Keratinocyte (primary cell): Measurements from ENCODE around the gene LRP3.

Experiments
- EZH2 ChIP-seq: IDR thresholded peaks from one replicate; pipeline ENCODE4 v1.6.1; 2012; ENCODE audit warnings: inconsistent platforms, mild to moderate bottlenecking, low read length, moderate library complexity
- TF ChIP-seq, protein P1 (sequence below), 3 experiments: IDR thresholded peaks in 1 of 3; conservative IDR thresholded peaks in 1 of 3; optimal IDR thresholded peaks in 1 of 3; 2 replicates in 2 of 3; 3 replicates in 1 of 3; pipeline versions ENCODE3 to v1.5.1; 2011; ENCODE audit warnings: low read length in 3 of 3, mild to moderate bottlenecking in 3 of 3, moderate library complexity in 2 of 3, control low read depth in 1 of 3, inconsistent platforms in 1 of 3; ENCODE audit not compliant: insufficient read depth in 2 of 3; ENCODE audit errors: extremely low read depth in 1 of 3

DNA sequence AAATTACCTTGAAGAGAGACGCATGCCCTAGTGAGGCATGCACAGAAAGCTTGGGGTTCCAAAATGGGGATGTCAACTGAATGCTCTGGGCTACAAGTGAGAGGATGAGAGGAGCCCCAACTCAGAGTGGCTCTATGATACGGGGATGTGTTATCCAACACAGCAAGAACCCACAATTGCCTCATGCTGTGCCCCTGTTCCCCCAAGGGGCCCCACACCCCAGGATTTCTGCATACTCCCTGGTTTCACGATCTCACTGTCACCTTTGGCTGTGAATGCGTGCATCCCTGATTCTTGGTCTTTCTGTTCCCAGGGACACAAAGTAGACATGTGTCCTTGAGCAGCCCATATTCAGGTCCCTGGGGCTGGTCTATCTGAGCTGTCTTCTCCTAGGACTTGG is 32.9 kb upstream of the LRP3 start:
- TF ChIP-seq, protein P1, sequence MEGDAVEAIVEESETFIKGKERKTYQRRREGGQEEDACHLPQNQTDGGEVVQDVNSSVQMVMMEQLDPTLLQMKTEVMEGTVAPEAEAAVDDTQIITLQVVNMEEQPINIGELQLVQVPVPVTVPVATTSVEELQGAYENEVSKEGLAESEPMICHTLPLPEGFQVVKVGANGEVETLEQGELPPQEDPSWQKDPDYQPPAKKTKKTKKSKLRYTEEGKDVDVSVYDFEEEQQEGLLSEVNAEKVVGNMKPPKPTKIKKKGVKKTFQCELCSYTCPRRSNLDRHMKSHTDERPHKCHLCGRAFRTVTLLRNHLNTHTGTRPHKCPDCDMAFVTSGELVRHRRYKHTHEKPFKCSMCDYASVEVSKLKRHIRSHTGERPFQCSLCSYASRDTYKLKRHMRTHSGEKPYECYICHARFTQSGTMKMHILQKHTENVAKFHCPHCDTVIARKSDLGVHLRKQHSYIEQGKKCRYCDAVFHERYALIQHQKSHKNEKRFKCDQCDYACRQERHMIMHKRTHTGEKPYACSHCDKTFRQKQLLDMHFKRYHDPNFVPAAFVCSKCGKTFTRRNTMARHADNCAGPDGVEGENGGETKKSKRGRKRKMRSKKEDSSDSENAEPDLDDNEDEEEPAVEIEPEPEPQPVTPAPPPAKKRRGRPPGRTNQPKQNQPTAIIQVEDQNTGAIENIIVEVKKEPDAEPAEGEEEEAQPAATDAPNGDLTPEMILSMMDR (optimal IDR thresholded peaks at IDR 0.05 in 1 of 3, IDR thresholded peaks at IDR 0.05 in 1 of 3, conservative IDR thresholded peaks at IDR 0.05 in 1 of 3; ENCODE audit: extremely low read depth in 1 of 3, insufficient read depth in 2 of 3, low read length in 3 of 3), result no peak
- no peak for TF ChIP-seq EZH2
